ENCODE measurements around the gene DNAJC16.

DNAJC16 gene

GRCh38 chr1:15522551-15522950 is 4.1 kb upstream of the DNAJC16 start:
- no peak for TF ChIP-seq ZFX (IDR thresholded peaks at IDR 0.05)
- TF ChIP-seq, protein P1, sequence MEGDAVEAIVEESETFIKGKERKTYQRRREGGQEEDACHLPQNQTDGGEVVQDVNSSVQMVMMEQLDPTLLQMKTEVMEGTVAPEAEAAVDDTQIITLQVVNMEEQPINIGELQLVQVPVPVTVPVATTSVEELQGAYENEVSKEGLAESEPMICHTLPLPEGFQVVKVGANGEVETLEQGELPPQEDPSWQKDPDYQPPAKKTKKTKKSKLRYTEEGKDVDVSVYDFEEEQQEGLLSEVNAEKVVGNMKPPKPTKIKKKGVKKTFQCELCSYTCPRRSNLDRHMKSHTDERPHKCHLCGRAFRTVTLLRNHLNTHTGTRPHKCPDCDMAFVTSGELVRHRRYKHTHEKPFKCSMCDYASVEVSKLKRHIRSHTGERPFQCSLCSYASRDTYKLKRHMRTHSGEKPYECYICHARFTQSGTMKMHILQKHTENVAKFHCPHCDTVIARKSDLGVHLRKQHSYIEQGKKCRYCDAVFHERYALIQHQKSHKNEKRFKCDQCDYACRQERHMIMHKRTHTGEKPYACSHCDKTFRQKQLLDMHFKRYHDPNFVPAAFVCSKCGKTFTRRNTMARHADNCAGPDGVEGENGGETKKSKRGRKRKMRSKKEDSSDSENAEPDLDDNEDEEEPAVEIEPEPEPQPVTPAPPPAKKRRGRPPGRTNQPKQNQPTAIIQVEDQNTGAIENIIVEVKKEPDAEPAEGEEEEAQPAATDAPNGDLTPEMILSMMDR (conservative IDR thresholded peaks at IDR 0.05): no peak
- H3K27ac ChIP-seq: no peak overlapping the region

DNA sequence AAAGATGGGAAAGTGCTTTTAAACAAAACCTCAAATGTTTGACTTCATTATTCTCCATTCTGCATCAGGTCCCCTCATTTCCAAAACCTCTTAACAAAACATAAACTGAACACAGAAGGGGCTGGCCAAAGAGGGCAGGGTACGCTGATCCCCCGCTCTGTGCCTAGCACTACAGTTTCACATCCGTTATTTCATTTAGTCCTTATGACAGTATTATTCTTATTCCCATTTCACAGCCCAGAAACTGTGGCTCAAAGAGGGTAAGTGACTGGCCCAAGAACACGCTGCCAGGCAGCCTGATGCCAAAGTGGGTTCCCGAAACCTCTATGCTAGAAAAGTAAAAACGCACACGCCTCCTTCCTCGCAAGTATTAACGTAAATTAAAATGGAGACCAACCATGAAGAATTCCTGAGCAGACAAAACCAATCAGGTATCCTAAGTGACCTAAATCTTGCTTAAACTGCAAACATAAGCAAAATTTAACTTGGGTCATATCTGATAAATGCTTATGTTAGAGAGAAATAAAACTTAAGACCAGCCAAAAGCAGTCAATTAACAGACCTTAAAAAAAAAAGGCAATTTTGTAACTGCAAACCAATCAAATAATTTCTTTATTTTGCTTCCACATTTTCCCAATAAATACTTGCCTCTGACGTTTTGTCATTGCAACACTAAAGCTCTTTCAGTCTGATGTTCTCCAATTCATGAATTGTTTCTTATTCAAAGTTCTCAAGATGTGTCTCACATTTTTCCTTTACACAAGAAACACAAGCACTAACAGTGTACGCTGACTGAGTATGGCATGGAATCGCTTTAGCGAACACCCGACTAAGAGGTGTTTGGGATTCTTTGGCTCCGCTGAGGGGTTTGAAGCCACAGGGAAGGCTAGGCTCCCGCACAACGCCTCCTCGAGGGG is 3.3 kb upstream of the DNAJC16 start:
- peak overlapping the region; percentile 84 for H3K27ac ChIP-seq
- TF ChIP-seq, protein P1 (conservative IDR thresholded peaks at IDR 0.05): no peak
- TF ChIP-seq ZFX (IDR thresholded peaks at IDR 0.05): no peak

DNA sequence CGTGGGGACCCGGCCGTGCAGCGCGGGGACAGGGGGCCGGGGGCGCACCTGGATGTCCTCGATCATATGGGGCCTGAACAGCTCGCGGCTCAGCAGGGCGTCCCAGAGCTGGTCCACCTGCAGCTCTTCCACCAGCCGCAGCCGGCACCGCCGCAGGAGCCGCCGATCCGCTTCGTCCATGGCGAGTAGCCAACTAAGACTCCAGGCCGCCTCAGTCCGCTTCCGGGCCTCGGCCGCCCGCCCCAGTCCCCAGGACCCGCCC is 2.7 kb upstream of the DNAJC16 start, which contains the start of gene CASP9:
TSS of gene CASP9 (minus strand) at position 195 of the 262 bp plus-strand sequence. CDS start at position 180, 15 bp downstream.
- TF ChIP-seq, protein P1 (conservative IDR thresholded peaks at IDR 0.05): no peak
- TF ChIP-seq ZFX (IDR thresholded peaks at IDR 0.05): no peak

DNA sequence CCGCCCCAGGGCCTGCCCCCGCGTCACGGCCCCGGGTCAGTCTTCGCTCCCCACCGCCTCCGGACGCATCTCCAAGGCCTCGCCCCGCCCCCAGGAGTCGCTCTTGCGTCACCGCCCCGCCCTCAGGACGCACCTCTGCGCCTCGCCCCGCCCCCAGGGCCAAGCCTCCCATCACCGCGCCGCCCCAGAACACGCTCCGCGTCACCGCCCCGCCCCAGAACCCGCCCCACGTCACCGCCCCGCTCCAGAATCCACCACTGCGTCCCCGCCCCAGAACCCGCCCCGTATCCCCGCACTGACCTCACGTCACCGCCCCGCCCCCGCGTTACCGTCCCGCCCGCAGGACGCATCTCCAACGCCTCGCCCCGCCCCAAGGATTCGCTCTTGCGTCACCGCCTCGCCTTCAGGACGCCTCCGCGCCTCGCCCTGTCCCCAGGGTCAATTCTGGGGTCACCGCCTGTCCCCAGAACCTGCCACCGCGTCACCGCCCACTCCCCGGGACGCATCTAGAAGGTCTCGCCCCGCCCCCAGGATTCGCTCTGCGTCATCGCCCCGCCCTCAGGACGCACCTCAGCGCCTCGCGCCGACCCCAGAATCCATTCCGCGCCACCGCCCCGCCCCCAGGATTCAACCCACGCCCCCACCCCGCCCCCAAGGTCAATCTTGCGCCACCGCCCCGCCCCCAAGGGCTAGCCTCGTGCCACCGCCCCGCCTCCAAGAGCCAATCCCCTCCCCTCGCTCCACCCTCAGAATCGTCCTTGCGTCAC is 2.2 kb upstream of the DNAJC16 start:
- peak overlapping the region; percentile 84 for H3K27ac ChIP-seq
- TF ChIP-seq, protein P1 (conservative IDR thresholded peaks at IDR 0.05): no peak
- TF ChIP-seq ZFX (IDR thresholded peaks at IDR 0.05): no peak

More for the DNA sequence above, 2.7 kb upstream of the DNAJC16 start, which contains the start of gene CASP9:
- peak within 1 kb of the TSS; percentile 84 for H3K27ac ChIP-seq

DNA sequence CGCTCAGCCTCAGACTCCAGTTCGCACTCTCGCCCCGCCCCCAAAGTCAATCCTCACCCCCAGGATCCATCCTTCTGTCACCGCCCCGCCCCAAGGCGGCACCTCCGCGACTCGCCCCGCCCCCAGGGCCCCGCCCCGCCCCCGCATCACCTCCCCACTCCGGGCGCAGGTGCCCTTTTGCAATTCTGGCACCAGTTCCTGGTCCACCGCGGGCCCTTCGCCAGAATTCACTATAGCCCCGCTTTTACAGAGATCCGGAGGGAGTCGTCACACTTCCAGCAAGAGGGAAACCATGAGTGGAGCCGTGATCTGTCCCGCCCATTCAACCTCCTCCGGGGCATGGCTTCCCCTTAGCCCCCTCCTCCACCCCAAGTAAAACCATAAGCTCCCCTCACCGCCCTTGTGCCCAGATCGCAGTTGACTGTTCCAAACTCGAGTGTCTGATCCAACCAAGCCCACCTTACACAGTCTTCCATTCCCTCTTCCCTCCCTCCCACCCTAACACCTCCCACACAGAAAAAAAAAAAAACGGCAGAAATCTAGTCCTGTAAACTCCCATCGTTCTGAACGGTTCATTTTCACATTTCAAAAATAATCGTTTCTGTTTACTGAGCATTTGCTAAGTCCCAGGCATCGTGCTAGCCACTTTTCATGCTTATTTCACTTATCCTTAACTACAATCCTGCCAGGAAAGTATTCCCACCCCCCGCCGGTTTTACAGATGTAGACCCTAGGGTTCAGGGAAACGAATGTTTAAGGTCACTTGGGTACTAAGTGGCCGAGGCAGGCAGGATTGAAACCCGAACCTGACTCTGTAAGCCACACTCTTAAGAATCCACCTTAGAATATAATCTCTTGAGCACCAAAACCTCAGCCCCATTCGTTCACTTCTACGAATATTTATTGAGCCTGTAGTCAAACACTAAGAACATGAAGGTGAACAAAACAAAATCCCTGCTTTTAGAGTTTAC is 1.3 kb upstream of the DNAJC16 start:
- H3K27ac ChIP-seq: peak overlapping the region; percentile 84
- TF ChIP-seq, protein P1 (conservative IDR thresholded peaks at IDR 0.05): no peak
- no peak for TF ChIP-seq ZFX (IDR thresholded peaks at IDR 0.05)

DNA sequence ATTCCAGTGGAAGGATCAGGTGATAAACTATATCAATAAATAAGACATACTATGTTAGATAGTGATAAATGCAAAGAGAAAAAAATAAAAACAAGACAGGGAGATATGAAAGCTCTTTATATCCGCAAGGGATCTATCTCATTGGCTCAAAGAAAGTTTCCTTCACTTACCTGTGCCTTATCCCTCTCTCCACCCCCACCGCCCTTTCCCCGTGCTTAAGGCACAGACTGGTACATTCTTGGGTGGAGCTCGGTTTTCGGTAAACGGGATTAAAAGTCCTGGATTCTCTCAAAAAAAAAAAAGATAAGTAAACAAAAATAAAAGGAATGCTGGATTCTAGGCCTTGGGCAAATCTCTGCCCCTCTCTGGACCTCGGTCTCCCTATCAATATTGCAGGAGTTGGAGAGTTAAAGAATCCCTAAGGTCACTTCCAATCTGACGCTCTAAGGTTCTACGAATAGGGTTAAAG is 593 bp upstream of the DNAJC16 start:
- peak overlapping the region; percentile 84 for H3K27ac ChIP-seq
- TF ChIP-seq, protein P1 (conservative IDR thresholded peaks at IDR 0.05): 0 out of 2 replicates have a peak, but pooled peaks have one; percentile 17
- no peak for TF ChIP-seq ZFX (IDR thresholded peaks at IDR 0.05)

Data from C4-2B (cell line).